ENCODE results near the gene PTPRD.

GRCh38 chr9:8569823-8570222, 2043.0 kb downstream of the PTPRD start:
- no peak for TF ChIP-seq POLR2AphosphoS5 (IDR thresholded peaks at IDR 0.05; ENCODE audit: low read depth, low read length)
- no peak for TF ChIP-seq POLR2A (IDR thresholded peaks at IDR 0.05; ENCODE audit: low read depth, low read length)

Data from GM12892 (cell line).